Endothelial cell of umbilical vein (primary cell): ENCODE data around the gene HIF1AN.

Experiments used
- CTCF ChIP-seq, 2 donors: IDR thresholded peaks; 1 replicate in 1 of 2; 2 replicates in 1 of 2; pipeline ENCODE4 v1.5.1; 2011; ENCODE audit warnings: low read length in 2 of 2, mild to moderate bottlenecking in 2 of 2, moderate library complexity in 2 of 2, control low read depth in 1 of 2, inconsistent platforms in 1 of 2, low read depth in 1 of 2; ENCODE audit not compliant: insufficient read depth in 1 of 2; ENCODE audit errors: extremely low read depth in 1 of 2
- GATA2 ChIP-seq: IDR thresholded peaks from 2 replicates; pipeline ENCODE4 v1.7.0; 2011; ENCODE audit warnings: low read depth, mild to moderate bottlenecking, moderate library complexity, mixed read lengths, low read length; ENCODE audit not compliant: insufficient read length, insufficient read depth
- POLR2A ChIP-seq: IDR thresholded peaks from 2 replicates; pipeline ENCODE4 v1.6.1; 2012; ENCODE audit warnings: low read depth, mild to moderate bottlenecking, control low read depth, low read length

- TF ChIP-seq GATA2 (no peak), POLR2A (no peak), CTCF (IDR thresholded peaks at IDR 0.05; ENCODE audit: extremely low read depth in 1 of 2, insufficient read depth in 1 of 2, low read depth in 1 of 2, low read length in 2 of 2) (no peak)
These were observed 35.5 kb downstream of the HIF1AN start for GRCh38 chr10:100571084-100571856.
